Measurements from ENCODE around the gene LRRC9. TPM values are rescaled to one million over a fixed set of nuclear protein-coding genes. Genes with fewer than 3 reads are reported as not detected.
"Not testable (repeated sequence)": the region's sequence is repeated elsewhere in the genome, so short reads cannot be mapped to it uniquely, and the experiment has no call there.

LRRC9 gene
- total RNA-seq, 1 donor from 2014 or later, result 0.38 TPM

- Mint-ChIP-seq H3K27ac (ENCODE audit: unreplicated experiment) (peak overlapping the region; percentile 99), H3K4me1 (ENCODE audit: unreplicated experiment) (peaks cover 48% of the 10 kb centered on the region)
Observed at GRCh38 chr14:60093606-60094005, 173.7 kb downstream of the LRRC9 start.

GRCh38 chr14:60094306-60094897 is 174.5 kb downstream of the LRRC9 start:
- no peaks in the 10 kb centered on the region for H3K9me3 Mint-ChIP-seq (ENCODE audit: unreplicated experiment)
- H3K27ac Mint-ChIP-seq (ENCODE audit: unreplicated experiment), result peak overlapping the region; percentile 99
- peak; percentile 11 for DNase-seq (ENCODE audit: low spot score)
- peaks cover 48% of the 10 kb centered on the region for H3K4me1 Mint-ChIP-seq (ENCODE audit: unreplicated experiment)
- H3K36me3 Mint-ChIP-seq (ENCODE audit: low read depth, unreplicated experiment), result peaks cover 17% of the 10 kb centered on the region
- peaks cover 8% of the 10 kb centered on the region for H3K27me3 Mint-ChIP-seq (ENCODE audit: unreplicated experiment)
- H3K4me3 Mint-ChIP-seq (ENCODE audit: unreplicated experiment), result peak overlapping the region; percentile 78
- TF ChIP-seq CTCF (IDR thresholded peaks at IDR 0.05; ENCODE audit: unreplicated experiment), result no peak

More at GRCh38 chr14:60093606-60094005, 173.7 kb downstream of the LRRC9 start:
- DNase-seq (ENCODE audit: low spot score), result no peak
- peaks cover 17% of the 10 kb centered on the region for H3K36me3 Mint-ChIP-seq (ENCODE audit: low read depth, unreplicated experiment)
- H3K27me3 Mint-ChIP-seq (ENCODE audit: unreplicated experiment), result peaks cover 8% of the 10 kb centered on the region
- TF ChIP-seq CTCF (IDR thresholded peaks at IDR 0.05; ENCODE audit: unreplicated experiment), result no peak
- no peaks in the 10 kb centered on the region for H3K9me3 Mint-ChIP-seq (ENCODE audit: unreplicated experiment)
- H3K4me3 Mint-ChIP-seq (ENCODE audit: unreplicated experiment), result peak overlapping the region; percentile 100

- no peak for DNase-seq (ENCODE audit: low spot score)
- H3K4me3 Mint-ChIP-seq (ENCODE audit: unreplicated experiment), result no peak overlapping the region
- peaks cover 8% of the 10 kb centered on the region for H3K27me3 Mint-ChIP-seq (ENCODE audit: unreplicated experiment)
- H3K4me1 Mint-ChIP-seq (ENCODE audit: unreplicated experiment), result peaks cover 50% of the 10 kb centered on the region
- peak overlapping the region; percentile 78 for H3K27ac Mint-ChIP-seq (ENCODE audit: unreplicated experiment)
- H3K36me3 Mint-ChIP-seq (ENCODE audit: low read depth, unreplicated experiment), result peaks cover 17% of the 10 kb centered on the region
- no peaks in the 10 kb centered on the region for H3K9me3 Mint-ChIP-seq (ENCODE audit: unreplicated experiment)
- no peak for TF ChIP-seq CTCF (IDR thresholded peaks at IDR 0.05; ENCODE audit: unreplicated experiment)
Observed at GRCh38 chr14:60095231-60095630, 175.3 kb downstream of the LRRC9 start.

- peaks cover 17% of the 10 kb centered on the region for H3K36me3 Mint-ChIP-seq (ENCODE audit: low read depth, unreplicated experiment)
- peaks cover 53% of the 10 kb centered on the region for H3K4me1 Mint-ChIP-seq (ENCODE audit: unreplicated experiment)
- TF ChIP-seq CTCF (IDR thresholded peaks at IDR 0.05; ENCODE audit: unreplicated experiment), result no peak
- H3K27me3 Mint-ChIP-seq (ENCODE audit: unreplicated experiment), result peaks cover 8% of the 10 kb centered on the region
- DNase-seq (ENCODE audit: low spot score), result no peak
- H3K27ac Mint-ChIP-seq (ENCODE audit: unreplicated experiment), result peak overlapping the region; percentile 44
- no peak overlapping the region for H3K4me3 Mint-ChIP-seq (ENCODE audit: unreplicated experiment)
- H3K9me3 Mint-ChIP-seq (ENCODE audit: unreplicated experiment), result no peaks in the 10 kb centered on the region
Observed at GRCh38 chr14:60095781-60096450, 176.0 kb downstream of the LRRC9 start.

GRCh38 chr14:60097974-60098373 is 178.0 kb downstream of the LRRC9 start:
- Mint-ChIP-seq H3K9me3 (ENCODE audit: unreplicated experiment) (no peaks in the 10 kb centered on the region), H3K27me3 (ENCODE audit: unreplicated experiment) (peaks cover 7% of the 10 kb centered on the region), H3K27ac (ENCODE audit: unreplicated experiment) (no peak overlapping the region), H3K4me3 (ENCODE audit: unreplicated experiment) (no peak overlapping the region), H3K36me3 (ENCODE audit: low read depth, unreplicated experiment) (peaks cover 10% of the 10 kb centered on the region), H3K4me1 (ENCODE audit: unreplicated experiment) (peaks cover 56% of the 10 kb centered on the region)
- DNase-seq (ENCODE audit: low spot score), result no peak
- no peak for TF ChIP-seq CTCF (IDR thresholded peaks at IDR 0.05; ENCODE audit: unreplicated experiment)

GRCh38 chr14:60099855-60100254 is 179.9 kb downstream of the LRRC9 start:
- peaks cover 41% of the 10 kb centered on the region for H3K4me1 Mint-ChIP-seq (ENCODE audit: unreplicated experiment)
- H3K27ac Mint-ChIP-seq (ENCODE audit: unreplicated experiment); H3K4me3 Mint-ChIP-seq (ENCODE audit: unreplicated experiment); H3K27me3 Mint-ChIP-seq (ENCODE audit: unreplicated experiment); H3K36me3 Mint-ChIP-seq (ENCODE audit: low read depth, unreplicated experiment); H3K9me3 Mint-ChIP-seq (ENCODE audit: unreplicated experiment); DNase-seq (ENCODE audit: low spot score): not testable (repeated sequence)

All from endothelial cell (in vitro differentiated cells).